ENCODE data around the gene TBXAS1. TPM values are rescaled to one million over a fixed set of nuclear protein-coding genes. Genes with fewer than 3 reads are reported as not detected.

TBXAS1 gene
- total RNA-seq, 2 experiments from 2014 or later: 0.86 TPM; not detected in 1

DNA sequence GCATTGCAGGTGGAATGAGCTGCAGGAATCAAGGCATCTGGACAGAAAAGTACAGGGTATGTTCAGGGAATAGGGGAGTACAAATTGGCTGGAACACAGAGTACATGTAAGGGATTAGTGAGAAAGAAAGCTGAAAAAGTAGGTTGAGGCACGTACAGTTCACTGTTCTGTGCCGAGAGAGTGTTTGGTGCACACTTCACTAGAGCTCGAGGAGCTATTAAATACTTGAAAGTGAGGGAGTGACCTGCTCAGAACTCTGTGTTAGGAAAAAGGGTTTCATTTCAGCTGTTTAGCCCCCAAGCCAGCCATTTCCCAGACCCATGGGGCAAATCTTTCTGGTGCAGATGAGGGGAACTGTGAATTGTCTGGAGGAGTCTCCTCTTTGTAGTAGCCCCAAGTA lies 115.2 kb downstream of the TBXAS1 start:
- TF ChIP-seq CTCF (conservative IDR thresholded peaks at IDR 0.05; ENCODE audit: low read length): no peak
- no peak for TF ChIP-seq EZH2phosphoT487 (IDR thresholded peaks at IDR 0.05; ENCODE audit: borderline replicate concordance, low read depth, low read length)
- Histone ChIP-seq H4K20me1 (ENCODE audit: insufficient read depth, low read length) (no peaks in the 10 kb centered on the region), H3K4me2 (ENCODE audit: low read length) (no peak overlapping the region), H3K36me3 (ENCODE audit: insufficient read depth, low read length) (no peaks in the 10 kb centered on the region), H3K4me1 (ENCODE audit: insufficient read depth, low read length, poor library complexity, severe bottlenecking) (no peaks in the 10 kb centered on the region), H2AFZ (ENCODE audit: low read length) (no peak overlapping the region), H3K4me3 (ENCODE audit: low read depth, low read length, poor library complexity, severe bottlenecking) (no peak overlapping the region), H3K9me2 (ENCODE audit: insufficient read depth, low read length) (no peaks in the 10 kb centered on the region), H3K9me3 (ENCODE audit: low read length) (peaks cover 6% of the 10 kb centered on the region; the same call in 1 of the 2 replicates), H3K79me2 (ENCODE audit: insufficient read depth, low read depth, low read length) (no peaks in the 10 kb centered on the region), H3K27ac (ENCODE audit: low read depth, low read length, poor library complexity, severe bottlenecking) (no peak overlapping the region)
- no TSS peak for BruUV-seq (replicated peaks)
- intact Hi-C loops (cut with micrococcal nuclease; ENCODE audit: unreplicated experiment): no loop called here
- no peak for DNase-seq (ENCODE audit: low spot score)
- CTCF ChIA-PET (ENCODE audit: unreplicated experiment): no interaction called here
- POLR2A ChIA-PET: interaction anchor here (0.9 to 1.1 kb wide), 2 partner anchors 27 to 57 kb away, joined by 3 read pairs; no protein-coding TSS in a partner anchor

DNA sequence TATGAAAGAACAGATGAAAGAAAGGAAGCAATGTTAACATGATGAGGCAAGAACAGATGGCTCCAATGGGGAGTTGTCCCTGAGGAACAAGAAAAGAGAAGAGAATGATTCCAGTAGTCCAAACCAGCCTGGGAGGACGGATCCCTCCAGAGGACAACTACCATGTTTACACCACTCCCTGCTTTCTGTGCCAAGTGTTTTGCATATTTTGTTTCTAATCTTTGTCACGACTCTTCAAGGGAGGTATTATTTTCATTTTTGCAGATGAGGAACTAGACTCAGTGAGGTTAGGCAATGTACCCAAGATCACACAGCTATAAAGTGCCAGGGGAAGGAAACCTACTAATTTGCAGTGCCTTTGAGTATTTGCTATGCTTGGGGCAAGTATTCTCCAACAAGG lies 117.5 kb downstream of the TBXAS1 start:
- ChIA-PET CTCF (ENCODE audit: unreplicated experiment) (no interaction called here), POLR2A (interaction anchor here (0.7 kb wide), 1 partner anchor 70 kb away, joined by 3 read pairs; no protein-coding TSS in a partner anchor)
- no peak for TF ChIP-seq EZH2phosphoT487 (IDR thresholded peaks at IDR 0.05; ENCODE audit: borderline replicate concordance, low read depth, low read length)
- no peak for TF ChIP-seq CTCF (conservative IDR thresholded peaks at IDR 0.05; ENCODE audit: low read length)
- no peak overlapping the region for H2AFZ ChIP-seq (ENCODE audit: low read length)
- no peaks in the 10 kb centered on the region for H3K4me1 ChIP-seq (ENCODE audit: insufficient read depth, low read length, poor library complexity, severe bottlenecking)
- H3K27ac ChIP-seq (ENCODE audit: low read depth, low read length, poor library complexity, severe bottlenecking): no peak overlapping the region
- no TSS peak for BruUV-seq (replicated peaks)
- intact Hi-C loops (cut with micrococcal nuclease; ENCODE audit: unreplicated experiment): no loop called here
- H4K20me1 ChIP-seq (ENCODE audit: insufficient read depth, low read length): no peaks in the 10 kb centered on the region
- H3K79me2 ChIP-seq (ENCODE audit: insufficient read depth, low read depth, low read length): no peaks in the 10 kb centered on the region
- H3K9me2 ChIP-seq (ENCODE audit: insufficient read depth, low read length): no peaks in the 10 kb centered on the region
- H3K9me3 ChIP-seq (ENCODE audit: low read length): peaks cover 6% of the 10 kb centered on the region; the same call in 1 of the 2 replicates
- DNase-seq (ENCODE audit: low spot score): no peak
- no peak overlapping the region for H3K4me3 ChIP-seq (ENCODE audit: low read depth, low read length, poor library complexity, severe bottlenecking)
- H3K4me2 ChIP-seq (ENCODE audit: low read length): no peak overlapping the region
- no peaks in the 10 kb centered on the region for H3K36me3 ChIP-seq (ENCODE audit: insufficient read depth, low read length)

GRCh38 chr7:139947021-139947420 lies 118.0 kb downstream of the TBXAS1 start:
- Histone ChIP-seq H3K9me3 (ENCODE audit: low read length) (peaks cover 6% of the 10 kb centered on the region; the same call in 1 of the 2 replicates), H3K27ac (ENCODE audit: low read depth, low read length, poor library complexity, severe bottlenecking) (no peak overlapping the region), H3K9me2 (ENCODE audit: insufficient read depth, low read length) (no peaks in the 10 kb centered on the region), H2AFZ (ENCODE audit: low read length) (no peak overlapping the region), H3K4me3 (ENCODE audit: low read depth, low read length, poor library complexity, severe bottlenecking) (no peak overlapping the region), H3K36me3 (ENCODE audit: insufficient read depth, low read length) (no peaks in the 10 kb centered on the region), H3K79me2 (ENCODE audit: insufficient read depth, low read depth, low read length) (no peaks in the 10 kb centered on the region), H3K4me1 (ENCODE audit: insufficient read depth, low read length, poor library complexity, severe bottlenecking) (no peaks in the 10 kb centered on the region), H4K20me1 (ENCODE audit: insufficient read depth, low read length) (no peaks in the 10 kb centered on the region), H3K4me2 (ENCODE audit: low read length) (no peak overlapping the region)
- ChIA-PET POLR2A (interaction anchor here (0.7 to 1.1 kb wide), 2 partner anchors 41 to 71 kb away, joined by 3 read pairs; no protein-coding TSS in a partner anchor), CTCF (ENCODE audit: unreplicated experiment) (no interaction called here)
- intact Hi-C loops (cut with micrococcal nuclease; ENCODE audit: unreplicated experiment): no loop called here
- no peak for DNase-seq (ENCODE audit: low spot score)
- no TSS peak for BruUV-seq (replicated peaks)
- no peak for TF ChIP-seq EZH2phosphoT487 (IDR thresholded peaks at IDR 0.05; ENCODE audit: borderline replicate concordance, low read depth, low read length)
- TF ChIP-seq CTCF (conservative IDR thresholded peaks at IDR 0.05; ENCODE audit: low read length): no peak
